Osteoblast (primary cell): ENCODE data around the gene SPATA31D1. TPM values are rescaled to one million over a fixed set of nuclear protein-coding genes. Genes with fewer than 3 reads are reported as not detected.

ENCODE experiments used
- DNase-seq: peaks from one replicate; pipeline ENCODE4 v3.0.0; 2011; ENCODE audit warnings: low spot score, mixed read lengths; ENCODE audit not compliant: insufficient read length; ENCODE audit errors: missing footprints
- H2AFZ ChIP-seq: 2 replicates; pipeline ENCODE4 v1.6.0; 2011; ENCODE audit warnings: mild to moderate bottlenecking, low read length
- H3K27ac ChIP-seq: 2 replicates; pipeline ENCODE4 v1.5.1; 2011; ENCODE audit warnings: mild to moderate bottlenecking, low read depth, low read length, moderate library complexity
- H3K27me3 ChIP-seq: 2 replicates; pipeline ENCODE4 v1.6.0; 2012; ENCODE audit warnings: mild to moderate bottlenecking, control low read depth, inconsistent platforms, low read length, moderate library complexity; ENCODE audit not compliant: insufficient read depth
- H3K36me3 ChIP-seq: 2 replicates; pipeline ENCODE4 v1.5.1; 2011; ENCODE audit warnings: mild to moderate bottlenecking, low read length, control low read depth, moderate library complexity; ENCODE audit not compliant: insufficient read depth
- H3K4me1 ChIP-seq: 2 replicates; pipeline ENCODE4 v1.5.1; 2011; ENCODE audit warnings: mild to moderate bottlenecking, low read length, control low read depth, moderate library complexity; ENCODE audit not compliant: insufficient read depth
- H3K4me2 ChIP-seq: 2 replicates; pipeline ENCODE4 v1.6.0; 2011; ENCODE audit warnings: mild to moderate bottlenecking, low read length; ENCODE audit not compliant: insufficient read depth
- H3K4me3 ChIP-seq: fragments of 200-600 bp; sonication (generic); 3 replicates; pipeline ENCODE4 v1.5.1; 2012; ENCODE audit warnings: mild to moderate bottlenecking, low read length, inconsistent platforms; ENCODE audit not compliant: insufficient read depth
- H3K79me2 ChIP-seq: 2 replicates; pipeline ENCODE4 v1.6.0; 2012; ENCODE audit warnings: mild to moderate bottlenecking, low read length, control low read depth, inconsistent platforms; ENCODE audit not compliant: insufficient read depth
- H3K9me3 ChIP-seq: 2 replicates; pipeline ENCODE4 v1.5.1; 2011; ENCODE audit warnings: low read depth, low read length, control low read depth
- H4K20me1 ChIP-seq: 2 replicates; pipeline ENCODE4 v1.6.0; 2012; ENCODE audit warnings: mild to moderate bottlenecking, low read length, control low read depth; ENCODE audit not compliant: insufficient read depth
- total RNA-seq: library from RNA; depleted of rRNA; stranded (reverse); fragments of >200 nt; gene quantifications from 2 replicates; pipeline ENCODE4 v1.2.3, GENCODE V29; 2012
- TF ChIP-seq, protein P1 (sequence below): IDR thresholded peaks from 2 replicates; pipeline ENCODE4 v1.5.1; 2011; ENCODE audit warnings: mild to moderate bottlenecking, low read depth, low read length, moderate library complexity; ENCODE audit errors: extremely low read depth

SPATA31D1 gene
- total RNA-seq, 1 donor = not detected

DNA sequence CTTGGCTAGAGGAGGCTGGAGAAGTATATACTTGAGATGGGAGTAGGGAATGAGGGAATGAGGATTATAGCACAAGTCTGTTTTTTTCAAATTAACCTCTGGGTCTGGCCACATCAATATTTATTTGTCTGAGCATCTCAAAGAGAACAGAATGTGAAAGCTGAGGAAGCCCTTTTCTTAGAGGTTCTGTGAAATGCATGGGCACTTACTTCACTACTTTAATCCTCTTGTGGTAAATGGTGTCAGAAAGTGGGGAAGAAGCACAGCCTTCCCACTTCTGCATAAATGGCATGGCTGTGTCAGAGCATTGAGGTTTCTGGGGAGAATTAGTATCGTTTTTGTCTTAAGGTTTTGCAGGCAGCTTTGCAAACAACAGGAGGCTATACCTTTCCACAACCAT, 48.6 kb downstream of the SPATA31D1 start:
- no peak for DNase-seq
- Histone ChIP-seq H3K36me3 (no peaks in the 10 kb centered on the region), H3K79me2 (no peaks in the 10 kb centered on the region), H2AFZ (no peak overlapping the region), H3K4me1 (no peaks in the 10 kb centered on the region), H3K9me3 (no peaks in the 10 kb centered on the region), H3K27me3 (peaks cover 3% of the 10 kb centered on the region), H3K4me3 (no peak overlapping the region), H4K20me1 (no peaks in the 10 kb centered on the region), H3K27ac (no peak overlapping the region), H3K4me2 (no peak overlapping the region)
- TF ChIP-seq, protein P1, sequence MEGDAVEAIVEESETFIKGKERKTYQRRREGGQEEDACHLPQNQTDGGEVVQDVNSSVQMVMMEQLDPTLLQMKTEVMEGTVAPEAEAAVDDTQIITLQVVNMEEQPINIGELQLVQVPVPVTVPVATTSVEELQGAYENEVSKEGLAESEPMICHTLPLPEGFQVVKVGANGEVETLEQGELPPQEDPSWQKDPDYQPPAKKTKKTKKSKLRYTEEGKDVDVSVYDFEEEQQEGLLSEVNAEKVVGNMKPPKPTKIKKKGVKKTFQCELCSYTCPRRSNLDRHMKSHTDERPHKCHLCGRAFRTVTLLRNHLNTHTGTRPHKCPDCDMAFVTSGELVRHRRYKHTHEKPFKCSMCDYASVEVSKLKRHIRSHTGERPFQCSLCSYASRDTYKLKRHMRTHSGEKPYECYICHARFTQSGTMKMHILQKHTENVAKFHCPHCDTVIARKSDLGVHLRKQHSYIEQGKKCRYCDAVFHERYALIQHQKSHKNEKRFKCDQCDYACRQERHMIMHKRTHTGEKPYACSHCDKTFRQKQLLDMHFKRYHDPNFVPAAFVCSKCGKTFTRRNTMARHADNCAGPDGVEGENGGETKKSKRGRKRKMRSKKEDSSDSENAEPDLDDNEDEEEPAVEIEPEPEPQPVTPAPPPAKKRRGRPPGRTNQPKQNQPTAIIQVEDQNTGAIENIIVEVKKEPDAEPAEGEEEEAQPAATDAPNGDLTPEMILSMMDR = no peak

DNA sequence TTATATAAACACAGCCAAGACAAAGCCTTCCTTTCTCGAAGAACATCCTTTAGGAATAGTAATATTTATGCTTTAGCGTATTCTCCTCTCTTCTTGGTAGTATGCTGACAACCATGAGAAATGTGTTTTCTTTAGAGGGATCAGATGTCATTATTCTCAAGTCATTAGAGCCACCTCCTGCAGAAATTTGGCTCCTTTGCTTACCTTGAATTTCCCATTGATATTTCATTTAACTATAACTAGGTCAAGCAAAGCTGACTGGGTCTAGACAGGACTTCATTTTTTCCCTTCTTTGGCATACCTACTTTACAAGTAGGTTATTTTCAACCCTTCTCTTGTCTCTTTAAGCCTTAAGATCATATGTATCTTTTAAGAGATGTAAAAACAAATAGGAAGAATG, 50.3 kb downstream of the SPATA31D1 start:
- peaks cover 3% of the 10 kb centered on the region for H3K27me3 ChIP-seq
- no peaks in the 10 kb centered on the region for H3K79me2 ChIP-seq
- no peak overlapping the region for H3K27ac ChIP-seq
- no peak overlapping the region for H3K4me2 ChIP-seq
- no peak for DNase-seq
- H3K4me3 ChIP-seq = no peak overlapping the region
- H3K9me3 ChIP-seq = no peaks in the 10 kb centered on the region
- no peak overlapping the region for H2AFZ ChIP-seq
- no peaks in the 10 kb centered on the region for H3K4me1 ChIP-seq
- TF ChIP-seq, protein P1 = no peak
- no peaks in the 10 kb centered on the region for H4K20me1 ChIP-seq
- no peaks in the 10 kb centered on the region for H3K36me3 ChIP-seq

Other genes starting within 250 kb of the SPATA31D1 start
- not detected in 2 replicates for gene SPATA31D4, start 60.3 kb upstream of the SPATA31D1 start, total RNA-seq
- gene SPATA31D3, start 45.3 kb upstream of the SPATA31D1 start, total RNA-seq = not detected in 2 replicates